HepG2 (cell line): ENCODE results near the gene CNTN4. TPM values are rescaled to one million over a fixed set of nuclear protein-coding genes. Genes with fewer than 3 reads are reported as not detected.

Source experiments
- ATAC-seq: fragments of 200-7000 bp; cut with Tn5 transposase; 3 replicates; pipeline ENCODE4 v1.9.1; 2020; ENCODE audit warnings: mild to moderate bottlenecking, moderate library complexity
- BruUV-seq: library from RNA; stranded (reverse); fragments of 400-500 nt; replicated peaks from 2 replicates; lab custom pipeline; 2021; lab: Mats Ljungman, UMichigan
- CTCF ChIA-PET: fragments of 300-600 bp; formaldehyde crosslinking; extraction: SDS; loops from one replicate; lab custom pipeline; 2021; ENCODE audit warnings: low total read pairs, inconsistent platforms, low intra/inter-chr PET ratio; lab: Yijun Ruan, JAX
- POLR2A ChIA-PET: fragments of 350-600 bp; sonication (Branson Sonifier 250); formaldehyde crosslinking; loops from one replicate; lab custom pipeline; 2020; ENCODE audit warnings: antibody characterized with exemption, inconsistent platforms; lab: Yijun Ruan, JAX
- DNase-seq: peaks from one replicate; pipeline ENCODE4 v3.0.0-alpha.2; 2015; ENCODE audit warnings: low spot score
- FAIRE-seq: peaks from 3 replicates; lab custom pipeline; 2011; peaks lifted over from hg19 to GRCh38; lab: Jason Lieb, UNC
- H2AFZ ChIP-seq: one replicate; pipeline ENCODE4 v1.6.1; 2011; ENCODE audit warnings: low read length, inconsistent platforms
- H3K27ac ChIP-seq: fragments of 300-600 bp; 3 replicates; pipeline ENCODE4 v1.8.0; 2011; ENCODE audit warnings: mixed run types, mild to moderate bottlenecking, mixed read lengths, low read length, inconsistent platforms; ENCODE audit not compliant: insufficient read depth; ENCODE audit errors: extremely low read length
- H3K27me3 ChIP-seq, 2 experiments: fragments of 200-600 bp in 1 of 2; 2 replicates in 1 of 2; 3 replicates in 1 of 2; pipeline versions ENCODE4 v1.6.0 to v1.8.0; 2011; ENCODE audit warnings: low read length in 2 of 2, mild to moderate bottlenecking in 2 of 2, moderate library complexity in 2 of 2, inconsistent platforms in 1 of 2; ENCODE audit not compliant: insufficient read depth in 2 of 2, control insufficient read depth in 1 of 2
- H3K36me3 ChIP-seq, 2 experiments: fragments of 200-600 bp in 1 of 2; replicated peaks in 1 of 2; 2 replicates in 1 of 2; 3 replicates in 1 of 2; pipeline versions ENCODE4 v1.5.1 to v1.8.0; 2011; ENCODE audit warnings: low read length in 2 of 2, inconsistent platforms in 1 of 2; ENCODE audit not compliant: insufficient read depth in 2 of 2, control insufficient read depth in 1 of 2
- H3K4me1 ChIP-seq: 2 replicates; pipeline ENCODE4 v1.5.1; 2012; ENCODE audit warnings: low read length, inconsistent platforms; ENCODE audit not compliant: insufficient read depth
- H3K4me2 ChIP-seq: 2 replicates; pipeline ENCODE4 v1.6.0; 2011; ENCODE audit warnings: low read depth, low read length, inconsistent platforms
- H3K4me3 ChIP-seq, 3 experiments: fragments of 200-600 bp in 1 of 3; sonication (generic), shearing (Covaris generic) in 1 of 3; replicated peaks in 1 of 3; 2 replicates each; pipeline ENCODE4 v1.5.1; 2011 to 2016; ENCODE audit warnings: low read length in 3 of 3, inconsistent platforms in 2 of 3, low read depth in 2 of 3, mild to moderate bottlenecking in 2 of 3, control low read depth in 1 of 3, mixed read lengths in 1 of 3; ENCODE audit not compliant: insufficient read depth in 1 of 3
- H3K79me2 ChIP-seq: one replicate; pipeline ENCODE4 v1.6.1; 2011; ENCODE audit warnings: low read length, inconsistent platforms; ENCODE audit not compliant: insufficient read depth
- H3K9ac ChIP-seq: 2 replicates; pipeline ENCODE4 v1.6.0; 2011; ENCODE audit warnings: mild to moderate bottlenecking, low read depth, low read length, inconsistent platforms; ENCODE audit not compliant: insufficient read depth
- H3K9me3 ChIP-seq: 2 replicates; pipeline ENCODE4 v1.5.1; 2012; ENCODE audit warnings: mild to moderate bottlenecking, low read length
- H4K20me1 ChIP-seq: 2 replicates; pipeline ENCODE4 v1.6.0; 2011; ENCODE audit warnings: inconsistent platforms, mild to moderate bottlenecking, low read length, moderate library complexity; ENCODE audit not compliant: insufficient read depth
- ARNTL ChIP-seq: sonication (generic); formaldehyde crosslinking; IDR thresholded peaks from 2 replicates; pipeline ENCODE4 v1.4.0; 2020; ENCODE audit warnings: mild to moderate bottlenecking, missing genetic modification reagents
- EHMT2 ChIP-seq: fragments of 200-600 bp; sonication (generic); IDR thresholded peaks from 2 replicates; pipeline ENCODE4 v1.7.0; 2017; ENCODE audit warnings: antibody characterized with exemption, low read depth, low read length, borderline replicate concordance
- FUBP1 ChIP-seq: sonication (generic); formaldehyde crosslinking; IDR thresholded peaks from 2 replicates; pipeline ENCODE4 v1.5.1; 2020; ENCODE audit warnings: missing genetic modification reagents, mild to moderate bottlenecking, borderline replicate concordance
- NR2F1 ChIP-seq, 2 experiments: fragments of 450-650 bp in 1 of 2; formaldehyde crosslinking in 1 of 2; IDR thresholded peaks; 2 replicates each; pipeline versions ENCODE4 v1.5.0 to v1.6.1; 2016 to 2020; ENCODE audit warnings: mild to moderate bottlenecking in 1 of 2, missing compliant biosample characterization in 1 of 2, missing genetic modification reagents in 1 of 2, moderate library complexity in 1 of 2
- NRL ChIP-seq: sonication (generic); formaldehyde crosslinking; IDR thresholded peaks from 2 replicates; pipeline ENCODE4 v1.5.0; 2020; ENCODE audit warnings: missing genetic modification reagents, mild to moderate bottlenecking, moderate library complexity, borderline replicate concordance
- TBX2 ChIP-seq: sonication (generic); formaldehyde crosslinking; IDR thresholded peaks from 2 replicates; pipeline ENCODE4 v1.5.0; 2020; ENCODE audit warnings: missing genetic modification reagents, mild to moderate bottlenecking, borderline replicate concordance
- ZBTB14 ChIP-seq: sonication (generic); formaldehyde crosslinking; IDR thresholded peaks from 2 replicates; pipeline ENCODE4 v1.4.0; 2020; ENCODE audit warnings: missing genetic modification reagents
- ZFP41 ChIP-seq: sonication (generic); formaldehyde crosslinking; IDR thresholded peaks from 2 replicates; pipeline ENCODE4 v1.4.0; 2020; ENCODE audit warnings: mild to moderate bottlenecking, missing genetic modification reagents, borderline replicate concordance
- ZHX1 ChIP-seq: sonication (generic); formaldehyde crosslinking; IDR thresholded peaks from 2 replicates; pipeline ENCODE4 v1.8.1; 2022; ENCODE audit warnings: low read depth, mild to moderate bottlenecking, missing genetic modification reagents
- ZMAT5 ChIP-seq: sonication (generic); formaldehyde crosslinking; IDR thresholded peaks from 2 replicates; pipeline ENCODE4 v1.5.0; 2020; ENCODE audit warnings: mild to moderate bottlenecking, low read depth, missing genetic modification reagents, borderline replicate concordance
- ZMYM2 ChIP-seq: sonication (generic); formaldehyde crosslinking; IDR thresholded peaks from 2 replicates; pipeline ENCODE4 v1.8.0; 2022; ENCODE audit warnings: mild to moderate bottlenecking, missing genetic modification reagents
- ZNF101 ChIP-seq: sonication (generic); formaldehyde crosslinking; IDR thresholded peaks from 2 replicates; pipeline ENCODE4 v1.4.0; 2020; ENCODE audit warnings: mild to moderate bottlenecking, low read depth, missing genetic modification reagents, borderline replicate concordance
- ZNF772 ChIP-seq: sonication (generic); formaldehyde crosslinking; IDR thresholded peaks from 2 replicates; pipeline ENCODE4 v1.5.0; 2020; ENCODE audit warnings: mild to moderate bottlenecking, missing genetic modification reagents
- ZNF776 ChIP-seq: sonication (generic); formaldehyde crosslinking; IDR thresholded peaks from 2 replicates; pipeline ENCODE4 v1.4.0; 2020; ENCODE audit warnings: mild to moderate bottlenecking, missing genetic modification reagents
- ZSCAN22 ChIP-seq: sonication (generic); formaldehyde crosslinking; IDR thresholded peaks from 2 replicates; pipeline ENCODE4 v1.4.0; 2020; ENCODE audit warnings: mild to moderate bottlenecking, missing genetic modification reagents
- WGBS: methylation state at CpG from one replicate; pipeline ENCODE4 v1.1.6; 2017; ENCODE audit warnings: low lambda C conversion rate; 5-methylcytosine and 5-hydroxymethylcytosine counted together
- in situ Hi-C: cut with HindIII; loops from 2 replicates; pipeline ENCODE4 v1.10.0; 2017; ENCODE audit warnings: low pct_unique_long_range_greater_than_20kb; ENCODE audit not compliant: extremely low pct_ligation_motif_present
- intact Hi-C: fragments of 100-400 bp; cut with micrococcal nuclease; formaldehyde crosslinking; loops from one replicate; pipeline ENCODE4 v1.10.0; 2022; ENCODE audit not compliant: unreplicated experiment
- polyA plus RNA-seq, 8 experiments: library from polyadenylated mRNA; depleted of rRNA in 3 of 8; stranded (reverse) in 7 of 8; unstranded in 1 of 8; fragments of >200 nt; fragmentation: Illumina TruSeq in 4 of 8; extraction: Trizol in 4 of 8; gene quantifications; 2 replicates each; pipeline versions ENCODE4 v1.2.1 to v1.2.3, GENCODE V29; 2011 to 2016; ENCODE audit warnings: low read depth in 4 of 8, missing spikeins in 1 of 8, mixed read lengths in 1 of 8; ENCODE audit not compliant: insufficient read depth in 1 of 8
- total RNA-seq, 5 experiments: library from RNA; depleted of rRNA; stranded (reverse); fragments of >200 nt; fragmentation: Illumina TruSeq; extraction: Trizol; gene quantifications; 2 replicates each; pipeline ENCODE4 v1.2.3, GENCODE V29; 2016; ENCODE audit warnings: low read depth in 1 of 5
- TF ChIP-seq, protein P1 (sequence below): sonication (generic); formaldehyde crosslinking; IDR thresholded peaks from 2 replicates; pipeline ENCODE4 v1.4.0; 2020; ENCODE audit warnings: mild to moderate bottlenecking, missing genetic modification reagents
- TF ChIP-seq, protein P2 (sequence below): sonication (generic); formaldehyde crosslinking; IDR thresholded peaks from 2 replicates; pipeline ENCODE4 v1.4.0; 2020; ENCODE audit warnings: missing genetic modification reagents, mild to moderate bottlenecking, borderline replicate concordance

Gene CNTN4
- total and polyA plus RNA-seq, 2 of the 13 experiments (the other 11 are each of a cell fraction or from before 2014, with no cell fraction given), result 0.01 to 0.13 TPM

DNA sequence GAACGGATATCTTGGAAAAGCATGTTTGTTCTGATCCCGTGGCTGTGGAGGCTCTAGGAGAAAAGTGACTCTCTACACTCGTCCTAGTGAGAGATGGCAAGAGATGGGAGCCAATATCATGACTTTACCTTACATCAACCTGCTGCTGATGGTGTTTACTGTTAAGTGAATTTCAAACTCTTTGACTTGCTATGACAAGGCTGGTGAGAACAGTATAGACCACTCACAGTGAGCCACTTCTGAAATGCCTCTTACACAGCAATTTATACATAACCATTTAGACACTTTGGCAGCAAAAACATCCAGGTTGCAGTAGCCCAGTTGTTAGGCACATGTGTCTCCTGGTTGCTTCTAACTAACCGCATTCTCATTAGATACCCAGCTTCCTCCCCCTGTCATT, 968.2 kb downstream of the CNTN4 start:
- no peak for ATAC-seq
- ChIA-PET POLR2A (no interaction called here), CTCF (no interaction called here)
- BruUV-seq, result no TSS peak
- Histone ChIP-seq H3K4me3 (no peak overlapping the region), H3K27me3 (peaks cover 0 to 21% of the 10 kb centered on the region in 2 experiments; a peak in 2 of 5 replicates), H3K36me3 (no peaks in the 10 kb centered on the region), H2AFZ (no peak overlapping the region), H3K9me3 (no peaks in the 10 kb centered on the region), H3K4me1 (no peaks in the 10 kb centered on the region), H3K27ac (no peak overlapping the region), H3K79me2 (no peaks in the 10 kb centered on the region), H3K4me2 (no peak overlapping the region), H4K20me1 (no peaks in the 10 kb centered on the region), H3K9ac (no peak overlapping the region)
- intact Hi-C loops (no loop called here), in situ Hi-C loops (no loop called here)
- no peak for FAIRE-seq
- DNase-seq, result no peak
- 2% methylated on average over 4 of the region's 4 CpGs for WGBS
- no peak for TF ChIP-seq ZNF776
- TF ChIP-seq ZMAT5 (CRISPR knock-in tag), result no peak
- TF ChIP-seq, protein P1, sequence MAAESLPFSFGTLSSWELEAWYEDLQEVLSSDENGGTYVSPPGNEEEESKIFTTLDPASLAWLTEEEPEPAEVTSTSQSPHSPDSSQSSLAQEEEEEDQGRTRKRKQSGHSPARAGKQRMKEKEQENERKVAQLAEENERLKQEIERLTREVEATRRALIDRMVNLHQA (CRISPR knock-in tag), result no peak
- no peak for TF ChIP-seq ZNF772 (CRISPR knock-in tag)
- TF ChIP-seq ARNTL (CRISPR knock-in tag), result no peak
- no peak for TF ChIP-seq NRL (CRISPR knock-in tag)
- no peak for TF ChIP-seq ZSCAN22 (CRISPR knock-in tag)
- no peak for TF ChIP-seq ZMYM2 (CRISPR knock-in tag)
- no peak for TF ChIP-seq EHMT2
- no peak for TF ChIP-seq FUBP1 (CRISPR knock-in tag)
- no peak for TF ChIP-seq ZBTB14
- no peak for TF ChIP-seq ZNF101 (CRISPR knock-in tag)
- TF ChIP-seq ZFP41 (CRISPR knock-in tag), result no peak
- no peak for TF ChIP-seq ZHX1 (CRISPR knock-in tag)
- TF ChIP-seq, protein P2, sequence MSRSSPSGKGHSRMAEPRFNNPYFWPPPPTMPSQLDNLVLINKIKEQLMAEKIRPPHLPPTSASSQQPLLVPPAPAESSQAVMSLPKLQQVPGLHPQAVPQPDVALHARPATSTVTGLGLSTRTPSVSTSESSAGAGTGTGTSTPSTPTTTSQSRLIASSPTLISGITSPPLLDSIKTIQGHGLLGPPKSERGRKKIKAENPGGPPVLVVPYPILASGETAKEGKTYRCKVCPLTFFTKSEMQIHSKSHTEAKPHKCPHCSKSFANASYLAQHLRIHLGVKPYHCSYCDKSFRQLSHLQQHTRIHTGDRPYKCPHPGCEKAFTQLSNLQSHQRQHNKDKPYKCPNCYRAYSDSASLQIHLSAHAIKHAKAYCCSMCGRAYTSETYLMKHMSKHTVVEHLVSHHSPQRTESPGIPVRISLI (CRISPR knock-in tag), result no peak
- TF ChIP-seq NR2F1 (CRISPR knock-in tag; IDR thresholded peaks at IDR 0.05), result no peak
- no peak for TF ChIP-seq TBX2
